Adrenal gland (tissue), 12 donors: ENCODE data around the gene AP1G2. TPM values are rescaled to one million over a fixed set of nuclear protein-coding genes. Genes with fewer than 3 reads are reported as not detected.
A peak's percentile ranks its signal among the peaks of the same experiment; 100 is the strongest.

Source experiments
- DNase-seq, 7 donors: peaks; one replicate each; pipeline ENCODE4 v3.0.0-alpha.2; 2019 to 2020
- H3K27ac ChIP-seq, 5 donors: fragments of 200-600 bp; sonication (generic) in 4 of 5; 1 replicate in 3 of 5; 2 replicates in 2 of 5; pipeline versions ENCODE4 v1.5.1 to v1.8.0; 2016 to 2020; ENCODE audit warnings: mild to moderate bottlenecking in 1 of 5
- H3K27me3 ChIP-seq: fragments of 200-600 bp; 2 replicates; pipeline ENCODE4 v1.8.0; 2021
- H3K36me3 ChIP-seq, 2 donors: fragments of 200-600 bp; replicated peaks in 1 of 2; 1 replicate in 1 of 2; 2 replicates in 1 of 2; pipeline versions ENCODE4 v1.5.1 to v1.8.0; 2018 to 2022
- H3K4me1 ChIP-seq, 2 donors: fragments of 200-600 bp; replicated peaks in 1 of 2; 1 replicate in 1 of 2; 2 replicates in 1 of 2; pipeline versions ENCODE4 v1.5.1 to v1.8.0; 2018 to 2021
- H3K4me3 ChIP-seq, 4 donors: fragments of 200-600 bp; sonication (generic) in 3 of 4; one replicate each; pipeline ENCODE4 v1.5.1; 2016 to 2018
- H3K9me3 ChIP-seq, 3 donors: fragments of 200-600 bp; sonication (generic) in 1 of 3; replicated peaks in 1 of 3; 1 replicate in 2 of 3; 2 replicates in 1 of 3; pipeline versions ENCODE4 v1.5.1 to v1.8.0; 2016 to 2021
- CTCF ChIP-seq, 6 experiments: fragments of 450-650 bp in 4 of 6; fragments of 200-600 bp in 2 of 6; sonication (generic) in 1 of 6; IDR thresholded peaks; 1 replicate in 5 of 6; 2 replicates in 1 of 6; pipeline versions ENCODE4 v1.5.1 to v1.8.0; 2016 to 2021; ENCODE audit warnings: antibody characterized with exemption in 6 of 6, mild to moderate bottlenecking in 2 of 6, moderate library complexity in 1 of 6
- POLR2A ChIP-seq, 2 donors: fragments of 450-650 bp; IDR thresholded peaks; one replicate each; pipeline ENCODE4 v1.6.1; 2017; ENCODE audit warnings: antibody characterized with exemption in 2 of 2, mild to moderate bottlenecking in 2 of 2, moderate library complexity in 1 of 2
- WGBS, 4 donors: extraction: QIAGEN DNeasy Blood & Tissue Kit in 2 of 4; methylation state at CpG; one replicate each; pipeline versions ENCODE4 v1.1.5 to v1.1.7; 2013 to 2017; 5-methylcytosine and 5-hydroxymethylcytosine counted together
- intact Hi-C, 2 donors: fragments of 100-400 bp; cut with DNase I; formaldehyde crosslinking; loops; one replicate each; pipeline versions ENCODE4 v1.14.1 to v1.15.0; 2022 to 2023
- polyA plus RNA-seq, 3 donors: library from polyadenylated mRNA; stranded (reverse); fragments of 200-250 nt in 2 of 3; fragments of 350-450 nt in 1 of 3; fragmentation: Illumina TruSeq in 1 of 3; extraction: RNeasy Lipid Tissue Mini Kit (QIAGEN cat#74804) in 1 of 3; gene quantifications; one replicate each; pipeline ENCODE4 v1.2.3, GENCODE V29; 2013 to 2014
- total RNA-seq, 9 donors: library from RNA; depleted of rRNA in 4 of 9; stranded (reverse); fragments of >200 nt in 4 of 9; fragments of 120-200 nt in 1 of 9; fragmentation: NEBNext Ultra II Directional in 1 of 9; extraction: Animal tissue kit (Norgen Biotek cat#: 25700) in 1 of 9; gene quantifications; one replicate each; pipeline versions ENCODE4 v1.1.0 to v1.2.4, GENCODE V29; 2013 to 2023
- donor health status: healthy with polysubstance abuse.
- donor health status: Bipolar disorder and iron deficiency.
- donor health status: DM: yes; HTN: yes; CAD: no.
- donor health status: DM: no; HTN: no; CAD: no.
- donor health status: DM: no; HTN: no; CAD: no.
- donor health status: DM: yes; HTN: yes; CAD: no.

AP1G2 gene
- total and polyA plus RNA-seq, 12 donors, result 27.9 to 587 (median 79.5) TPM

DNA sequence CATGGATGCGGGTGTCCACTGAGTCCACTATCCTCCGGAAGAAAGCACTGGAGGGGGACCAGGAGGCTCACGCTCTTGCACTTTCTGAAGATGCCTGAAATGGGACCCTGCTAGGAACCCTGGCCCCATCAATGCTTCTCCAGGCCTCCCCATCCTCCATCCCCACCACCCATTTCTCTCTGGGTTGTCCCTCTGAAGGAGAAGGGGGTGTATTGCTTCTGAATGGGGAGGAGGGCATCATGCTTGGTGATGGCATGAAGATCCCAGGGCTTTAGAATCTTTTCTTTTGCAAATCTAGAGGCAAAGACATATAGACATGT lies 11.7 kb upstream of the AP1G2 start:
- Histone ChIP-seq H3K27ac (peak overlapping the region in 1 of 5 donors; percentile 30), H3K4me3 (no peak overlapping the region), H3K9me3 (no peaks in the 10 kb centered on the region), H3K36me3 (no peaks in the 10 kb centered on the region), H3K4me1 (peaks cover 0 to 4% of the 10 kb centered on the region in 2 donors), H3K27me3 (peaks cover 32% of the 10 kb centered on the region)
- intact Hi-C loops, result no loop called here
- TF ChIP-seq CTCF (IDR thresholded peaks at IDR 0.05) (no peak), POLR2A (IDR thresholded peaks at IDR 0.05) (no peak)
- DNase-seq, result no peak
- 62 to 85% (median 65%) methylated on average over 3 of the region's 3 CpGs for WGBS, 4 donors

DNA sequence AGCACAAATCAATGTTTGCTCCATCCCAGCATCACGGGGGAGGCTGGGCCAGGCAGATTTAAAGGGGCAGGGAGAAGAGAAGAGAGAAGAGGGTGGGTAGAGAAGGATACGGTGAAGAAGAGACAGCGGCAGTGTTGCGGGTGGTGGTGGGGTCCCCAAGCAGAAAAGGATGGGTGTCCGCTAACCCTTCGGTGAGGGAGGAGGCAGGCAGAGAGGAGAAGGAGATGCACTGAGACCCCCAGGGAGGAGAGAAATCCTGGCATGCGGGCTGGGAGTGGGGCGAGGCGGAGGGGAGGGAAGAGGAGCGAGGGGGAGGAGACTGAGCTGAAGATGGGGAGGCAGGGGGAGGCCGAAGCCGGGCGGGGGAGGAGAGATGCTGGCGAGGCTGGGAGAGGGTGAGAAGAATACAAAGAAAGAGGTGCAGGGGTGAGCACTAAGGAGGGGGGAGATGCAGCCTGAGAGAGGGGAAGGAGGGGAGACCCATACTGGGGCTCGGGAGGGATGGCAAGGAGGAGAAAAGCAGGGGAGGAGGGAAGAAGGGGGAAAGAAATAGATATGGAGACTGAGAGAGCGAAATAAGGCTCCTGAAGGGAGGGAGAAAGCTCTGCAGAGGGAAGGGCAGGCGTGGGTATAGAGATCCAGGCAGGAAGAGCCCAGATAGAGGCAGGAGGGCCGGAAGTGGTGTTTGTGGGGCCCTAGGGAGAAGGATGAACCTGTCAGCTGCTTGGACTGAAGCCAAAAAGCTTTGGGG lies 11.1 kb upstream of the AP1G2 start, which contains the start of gene JPH4:
Gene JPH4, minus strand, starts transcription at position 231 of the 751 bp plus-strand sequence. CDS start 1,337 bp downstream, outside the sequence.
- H3K27me3 ChIP-seq, result peaks cover 32% of the 10 kb centered on the region
- peak in 1 of 7 donors; percentile 65 for DNase-seq
- TF ChIP-seq POLR2A (IDR thresholded peaks at IDR 0.05), result no peak
- TF ChIP-seq CTCF (IDR thresholded peaks at IDR 0.05), result no peak
- peaks cover 0 to 4% of the 10 kb centered on the region in 2 donors for H3K4me1 ChIP-seq
- 18 to 25% (median 23%) methylated on average over 18 of the region's 18 CpGs for WGBS, 4 donors
- no peaks in the 10 kb centered on the region for H3K9me3 ChIP-seq
- H3K27ac ChIP-seq, result peak within 1 kb of the TSS in 1 of 5 donors; percentile 30
- H3K4me3 ChIP-seq, result no peak within 1 kb of the TSS
- intact Hi-C loops, result no loop called here
- no peaks in the 10 kb centered on the region for H3K36me3 ChIP-seq

DNA sequence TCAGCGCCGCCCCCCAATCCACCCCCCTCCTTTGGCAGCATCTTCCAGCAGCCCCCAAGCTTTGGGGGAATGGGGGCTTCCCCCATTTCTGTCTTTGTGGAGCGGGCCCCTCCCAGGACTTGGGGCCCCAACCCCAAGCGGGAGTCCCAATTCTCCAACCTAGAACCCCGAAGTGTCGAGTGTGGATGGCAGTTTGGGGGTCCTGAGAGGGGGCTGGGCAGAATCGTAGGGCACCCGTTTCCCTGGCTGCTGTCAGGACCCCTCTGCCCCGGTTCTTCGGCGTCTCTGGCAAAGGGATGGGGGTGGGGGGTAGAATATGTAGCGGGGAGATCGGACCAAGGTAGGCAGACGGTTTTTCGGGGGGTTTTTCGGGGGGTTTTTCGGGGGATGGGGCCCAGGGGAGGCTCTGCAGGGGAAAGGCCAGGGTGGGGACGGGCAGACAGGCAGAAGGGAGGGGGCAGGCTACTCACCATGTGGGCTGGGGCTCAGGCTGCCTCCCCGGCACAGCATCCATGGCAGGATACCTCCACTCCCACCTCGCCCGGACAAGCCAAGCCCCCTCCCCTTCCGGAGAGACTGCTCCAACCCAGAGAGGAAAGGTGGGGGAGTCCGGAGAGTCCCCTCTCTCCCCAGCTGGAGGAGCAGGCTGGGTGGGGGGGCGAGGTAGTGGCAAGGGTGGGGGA lies 10.3 kb upstream of the AP1G2 start:
- Histone ChIP-seq H3K4me1 (peaks cover 0 to 9% of the 10 kb centered on the region in 2 donors), H3K27ac (peak overlapping the region in 1 of 5 donors; percentile 30), H3K4me3 (no peak overlapping the region), H3K9me3 (no peaks in the 10 kb centered on the region), H3K36me3 (no peaks in the 10 kb centered on the region), H3K27me3 (peaks cover 32% of the 10 kb centered on the region)
- intact Hi-C loops, result no loop called here
- no peak for DNase-seq
- WGBS, 4 donors, result 2 to 6% (median 3%) methylated on average over 5 to 24 of the region's 24 CpGs
- TF ChIP-seq POLR2A (IDR thresholded peaks at IDR 0.05) (no peak), CTCF (IDR thresholded peaks at IDR 0.05) (no peak)

DNA sequence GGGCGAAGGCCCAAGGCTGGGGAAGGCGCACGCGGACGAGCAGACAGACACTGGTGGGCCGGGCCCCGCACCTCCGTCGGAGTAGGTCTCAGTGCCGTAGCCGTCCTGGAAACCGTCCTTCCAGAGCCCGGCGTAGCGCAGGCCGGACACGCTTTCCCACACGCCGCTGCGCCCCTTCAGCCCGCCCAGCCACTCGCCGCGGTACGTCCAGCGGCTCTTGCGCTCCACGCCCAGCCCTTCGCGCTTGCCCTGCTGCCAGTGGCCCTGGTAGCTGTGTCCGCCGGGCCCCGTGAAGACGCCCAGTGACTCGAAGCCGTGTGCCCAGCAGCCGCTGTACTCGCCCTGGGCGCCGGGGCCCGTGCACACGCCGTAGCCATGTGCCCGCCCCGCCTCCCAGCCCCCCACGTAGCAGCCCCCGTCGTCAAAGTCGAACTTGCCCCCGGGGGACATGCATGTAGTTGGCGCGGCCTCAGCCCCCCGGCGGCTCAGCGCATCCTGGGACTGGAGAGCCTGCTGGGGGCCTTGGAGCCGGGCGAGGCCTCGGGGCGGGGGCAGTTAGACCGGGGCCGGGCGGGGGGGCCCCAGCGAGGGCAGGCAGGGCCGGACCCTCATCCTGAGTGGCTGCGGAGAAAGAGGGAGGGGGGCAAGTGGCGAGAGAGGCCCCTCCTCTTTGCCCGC lies 9.6 kb upstream of the AP1G2 start:
- TF ChIP-seq POLR2A (IDR thresholded peaks at IDR 0.05) (no peak), CTCF (IDR thresholded peaks at IDR 0.05) (no peak)
- peak overlapping the region in 1 of 5 donors; percentile 30 for H3K27ac ChIP-seq
- peaks cover 0 to 9% of the 10 kb centered on the region in 2 donors for H3K4me1 ChIP-seq
- no peaks in the 10 kb centered on the region for H3K9me3 ChIP-seq
- H3K27me3 ChIP-seq, result peaks cover 32% of the 10 kb centered on the region
- DNase-seq, result peak in 5 of 7 donors; percentile 15 to 64 (median 36)
- peak overlapping the region in 1 of 4 donors; percentile 31 for H3K4me3 ChIP-seq
- 3 to 10% (median 4%) methylated on average over 9 to 67 of the region's 67 CpGs for WGBS, 4 donors
- no peaks in the 10 kb centered on the region for H3K36me3 ChIP-seq
- intact Hi-C loops, result no loop called here
